Activated T-helper 2 cell treated with anti-CD3 and anti-CD28 coated beads, Interferon-gamma antibody, Interleukin-2, Interleukin-4, amounts not matched to agents 10 μg/mL and 5 μg/mL and 100 μg/mL, durations not matched to agents 14 hours and 24 hours and 36 hours (primary cell): ENCODE data around the gene FAM98C. TPM values are rescaled to one million over a fixed set of nuclear protein-coding genes. Genes with fewer than 3 reads are reported as not detected.

Experiments used
- total RNA-seq: library from RNA; stranded (reverse); gene quantifications from 2 replicates; pipeline ENCODE4 v1.2.3, GENCODE V29; 2022

FAM98C gene
- total RNA-seq, 1 donor from 2014 or later: 32.7 TPM

Other genes starting within 250 kb of the FAM98C start
- 3.2 and 3.4 TPM in 2 replicates for gene DPF1, start 178.9 kb upstream of the FAM98C start, total RNA-seq
- 98.7 and 98.9 TPM in 2 replicates for gene PPP1R14A, start 146.7 kb upstream of the FAM98C start, total RNA-seq
- gene SPINT2, start 138.5 kb upstream of the FAM98C start, total RNA-seq: 161 and 165 TPM in 2 replicates
- 2.0 TPM in 1 of 2 replicates, not detected in the other for gene C19orf33, start 98.8 kb upstream of the FAM98C start, total RNA-seq
- 106 and 114 TPM in 2 replicates for gene YIF1B, start 87.1 kb upstream of the FAM98C start, total RNA-seq
- gene KCNK6, start 83.2 kb upstream of the FAM98C start, total RNA-seq: 27.3 TPM in 2 replicates
- 4.7 and 4.8 TPM in 2 replicates for gene CATSPERG, start 67.3 kb upstream of the FAM98C start, total RNA-seq
- 286 and 299 TPM in 2 replicates for gene PSMD8, start 28.5 kb upstream of the FAM98C start, total RNA-seq
- 0.71 TPM in 1 of 2 replicates, not detected in the other for gene GGN, start 15.1 kb upstream of the FAM98C start, total RNA-seq
- 3.2 TPM in 2 replicates for gene SPRED3, start 14.4 kb upstream of the FAM98C start, total RNA-seq
- gene RASGRP4, start 23.1 kb downstream of the FAM98C start, total RNA-seq: 17.6 and 20.0 TPM in 2 replicates
- 8.0 and 8.7 TPM in 2 replicates for gene RYR1, start 30.6 kb downstream of the FAM98C start, total RNA-seq
- 181 and 187 TPM in 2 replicates for gene MAP4K1, start 214.9 kb downstream of the FAM98C start, total RNA-seq
- gene EIF3K, start 216.1 kb downstream of the FAM98C start, total RNA-seq: 285 and 287 TPM in 2 replicates
- gene ACTN4, start 244.6 kb downstream of the FAM98C start, total RNA-seq: 329 and 334 TPM in 2 replicates